Measurements from ENCODE around the gene CHADL. TPM values are rescaled to one million over a fixed set of nuclear protein-coding genes. Genes with fewer than 3 reads are reported as not detected.
A peak's percentile ranks its signal among the peaks of the same experiment; 100 is the strongest.

CHADL gene
- total and polyA plus RNA-seq, 2 of the 8 experiments (the other 6 are each of a cell fraction or from before 2014, with no cell fraction given), result 0.78 to 1.4 TPM

- TF ChIP-seq CREB1 (IDR thresholded peaks at IDR 0.05) (0 out of 2 replicates have a peak, but pooled peaks have one; percentile 30), TCF12 (IDR thresholded peaks at IDR 0.05; ENCODE audit: low read depth, low read length) (no peak), CHD1 (IDR thresholded peaks at IDR 0.05; ENCODE audit: low read depth, low read length) (no peak), SAP30 (IDR thresholded peaks at IDR 0.05; ENCODE audit: insufficient read depth, insufficient replicate concordance, low read length) (no peak), TEAD4 (IDR thresholded peaks at IDR 0.05; ENCODE audit: low read depth, low read length) (no peak), BACH1 (IDR thresholded peaks at IDR 0.05; ENCODE audit: low read length) (no peak), KDM4A (IDR thresholded peaks at IDR 0.05; ENCODE audit: low read depth, low read length, severe bottlenecking) (no peak), JUN (IDR thresholded peaks at IDR 0.05; ENCODE audit: low read depth, low read length) (no peak), SIX5 (IDR thresholded peaks at IDR 0.05; ENCODE audit: low read depth, low read length) (peak; percentile 82), EP300 (IDR thresholded peaks at IDR 0.05; ENCODE audit: borderline replicate concordance in 1 of 2, low read depth in 2 of 2, low read length in 2 of 2) (no peak)
- TF ChIP-seq, protein P1, sequence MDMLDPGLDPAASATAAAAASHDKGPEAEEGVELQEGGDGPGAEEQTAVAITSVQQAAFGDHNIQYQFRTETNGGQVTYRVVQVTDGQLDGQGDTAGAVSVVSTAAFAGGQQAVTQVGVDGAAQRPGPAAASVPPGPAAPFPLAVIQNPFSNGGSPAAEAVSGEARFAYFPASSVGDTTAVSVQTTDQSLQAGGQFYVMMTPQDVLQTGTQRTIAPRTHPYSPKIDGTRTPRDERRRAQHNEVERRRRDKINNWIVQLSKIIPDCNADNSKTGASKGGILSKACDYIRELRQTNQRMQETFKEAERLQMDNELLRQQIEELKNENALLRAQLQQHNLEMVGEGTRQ (IDR thresholded peaks at IDR 0.05; ENCODE audit: low read length), result 0 out of 2 replicates have a peak, but pooled peaks have one; percentile 8
Measured at GRCh38 chr22:41204992-41205900, 35.5 kb downstream of the CHADL start, which contains the start of gene L3MBTL2 (continued).
